ENCODE results near the gene CSHL1. TPM values are rescaled to one million over a fixed set of nuclear protein-coding genes. Genes with fewer than 3 reads are reported as not detected.
A peak's percentile ranks its signal among the peaks of the same experiment; 100 is the strongest.
"Not testable (repeated sequence)": the region's sequence is repeated elsewhere in the genome, so short reads cannot be mapped to it uniquely, and the experiment has no call there.

CSHL1 gene
- total and polyA plus RNA-seq, 7 donors: not detected

DNA sequence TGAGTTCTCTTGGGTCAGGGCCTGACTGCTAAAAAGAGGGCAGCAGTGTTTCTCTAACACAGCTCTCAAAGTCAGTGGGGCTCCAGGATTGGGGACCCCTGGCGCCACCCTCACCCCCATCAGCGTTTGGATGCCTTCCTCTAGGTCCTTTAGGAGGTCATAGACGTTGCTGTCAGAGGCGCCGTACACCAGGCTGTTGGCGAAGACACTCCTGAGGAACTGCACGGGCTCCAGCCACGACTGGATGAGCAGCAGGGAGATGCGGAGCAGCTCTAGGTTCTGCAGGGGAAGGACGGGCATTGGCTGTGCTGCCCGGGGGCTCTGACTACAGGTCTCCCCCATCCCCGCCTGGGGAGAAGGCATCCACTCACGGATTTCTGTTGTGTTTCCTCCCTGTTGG lies 6.6 kb upstream of the CSHL1 start:
- no peaks in the 10 kb centered on the region for H3K36me3 ChIP-seq
- DNase-seq: no peak
- no peak overlapping the region for H3K4me3 ChIP-seq
- H3K27me3 ChIP-seq: peaks cover 0 to 6% (median 0%) of the 10 kb centered on the region in 3 donors
- H3K4me1 ChIP-seq: no peaks in the 10 kb centered on the region
- intact Hi-C loops (cut with DNase I): loop anchor here (2.0 kb wide), 1 partner anchor 109 kb away; no protein-coding TSS in a partner anchor
- TF ChIP-seq, protein P1, sequence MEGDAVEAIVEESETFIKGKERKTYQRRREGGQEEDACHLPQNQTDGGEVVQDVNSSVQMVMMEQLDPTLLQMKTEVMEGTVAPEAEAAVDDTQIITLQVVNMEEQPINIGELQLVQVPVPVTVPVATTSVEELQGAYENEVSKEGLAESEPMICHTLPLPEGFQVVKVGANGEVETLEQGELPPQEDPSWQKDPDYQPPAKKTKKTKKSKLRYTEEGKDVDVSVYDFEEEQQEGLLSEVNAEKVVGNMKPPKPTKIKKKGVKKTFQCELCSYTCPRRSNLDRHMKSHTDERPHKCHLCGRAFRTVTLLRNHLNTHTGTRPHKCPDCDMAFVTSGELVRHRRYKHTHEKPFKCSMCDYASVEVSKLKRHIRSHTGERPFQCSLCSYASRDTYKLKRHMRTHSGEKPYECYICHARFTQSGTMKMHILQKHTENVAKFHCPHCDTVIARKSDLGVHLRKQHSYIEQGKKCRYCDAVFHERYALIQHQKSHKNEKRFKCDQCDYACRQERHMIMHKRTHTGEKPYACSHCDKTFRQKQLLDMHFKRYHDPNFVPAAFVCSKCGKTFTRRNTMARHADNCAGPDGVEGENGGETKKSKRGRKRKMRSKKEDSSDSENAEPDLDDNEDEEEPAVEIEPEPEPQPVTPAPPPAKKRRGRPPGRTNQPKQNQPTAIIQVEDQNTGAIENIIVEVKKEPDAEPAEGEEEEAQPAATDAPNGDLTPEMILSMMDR (IDR thresholded peaks at IDR 0.05): no peak
- TF ChIP-seq POLR2A (IDR thresholded peaks at IDR 0.05) (no peak), POLR2AphosphoS5 (IDR thresholded peaks at IDR 0.05) (no peak), EP300 (IDR thresholded peaks at IDR 0.05) (no peak)
- no peak overlapping the region for H3K27ac ChIP-seq
- H3K9me3 ChIP-seq: no peaks in the 10 kb centered on the region
- WGBS, 2 donors: 77 to 86% methylated on average over 13 of the region's 13 CpGs

DNA sequence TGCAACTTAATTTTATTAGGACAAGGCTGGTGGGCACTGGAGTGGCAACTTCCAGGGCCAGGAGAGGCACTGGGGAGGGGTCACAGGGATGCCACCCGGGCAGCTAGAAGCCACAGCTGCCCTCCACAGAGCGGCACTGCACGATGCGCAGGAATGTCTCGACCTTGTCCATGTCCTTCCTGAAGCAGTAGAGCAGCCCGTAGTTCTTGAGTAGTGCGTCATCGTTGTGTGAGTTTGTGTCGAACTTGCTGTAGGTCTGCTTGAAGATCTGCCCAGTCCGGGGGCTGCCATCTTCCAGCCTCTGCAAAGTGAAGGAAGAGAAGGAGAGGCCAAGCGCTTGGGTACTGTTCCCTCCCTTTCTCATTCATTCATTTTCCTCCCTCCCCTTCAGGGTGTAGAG lies 6.1 kb upstream of the CSHL1 start:
- H3K36me3 ChIP-seq; H3K27ac ChIP-seq; H3K9me3 ChIP-seq; intact Hi-C loops (cut with DNase I); H3K4me1 ChIP-seq; DNase-seq; H3K27me3 ChIP-seq; H3K4me3 ChIP-seq: not testable (repeated sequence)
- WGBS, 2 donors: 86 to 96% methylated on average over 11 of the region's 11 CpGs

DNA sequence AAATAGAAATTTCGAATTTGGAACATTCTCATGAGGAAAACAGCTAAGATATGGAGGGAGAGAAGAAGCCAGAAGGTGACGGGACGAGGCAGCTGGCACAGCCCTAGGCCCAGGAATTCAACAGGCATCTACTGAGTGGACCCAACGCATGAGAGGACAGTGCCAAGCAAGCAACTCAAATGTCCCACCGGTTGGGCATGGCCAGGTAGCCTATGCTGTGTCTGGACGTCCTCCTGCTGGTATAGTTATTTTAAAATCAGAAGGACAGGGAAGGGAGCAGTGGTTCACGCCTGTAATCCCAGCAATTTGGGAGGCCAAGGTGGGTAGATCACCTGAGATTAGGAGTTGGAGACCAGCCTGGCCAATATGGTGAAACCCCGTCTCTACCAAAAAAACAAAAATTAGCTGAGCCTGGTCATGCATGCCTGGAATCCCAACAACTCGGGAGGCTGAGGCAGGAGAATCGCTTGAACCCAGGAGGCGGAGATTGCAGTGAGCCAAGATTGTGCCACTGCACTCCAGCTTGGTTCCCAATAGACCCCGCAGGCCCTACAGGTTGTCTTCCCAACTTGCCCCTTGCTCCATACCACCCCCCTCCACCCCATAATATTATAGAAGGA lies 5.6 kb upstream of the CSHL1 start:
- Histone ChIP-seq H3K4me3 (no peak overlapping the region), H3K27me3 (peaks cover 0 to 6% (median 0%) of the 10 kb centered on the region in 3 donors), H3K9me3 (no peaks in the 10 kb centered on the region), H3K4me1 (no peaks in the 10 kb centered on the region), H3K27ac (no peak overlapping the region), H3K36me3 (no peaks in the 10 kb centered on the region)
- intact Hi-C loops (cut with DNase I): no loop called here
- no peak for DNase-seq
- TF ChIP-seq POLR2AphosphoS5 (IDR thresholded peaks at IDR 0.05) (no peak), EP300 (IDR thresholded peaks at IDR 0.05) (no peak), POLR2A (IDR thresholded peaks at IDR 0.05) (no peak)
- TF ChIP-seq, protein P1 (IDR thresholded peaks at IDR 0.05): no peak
- WGBS, 2 donors: 82 to 89% methylated on average over 12 of the region's 12 CpGs

DNA sequence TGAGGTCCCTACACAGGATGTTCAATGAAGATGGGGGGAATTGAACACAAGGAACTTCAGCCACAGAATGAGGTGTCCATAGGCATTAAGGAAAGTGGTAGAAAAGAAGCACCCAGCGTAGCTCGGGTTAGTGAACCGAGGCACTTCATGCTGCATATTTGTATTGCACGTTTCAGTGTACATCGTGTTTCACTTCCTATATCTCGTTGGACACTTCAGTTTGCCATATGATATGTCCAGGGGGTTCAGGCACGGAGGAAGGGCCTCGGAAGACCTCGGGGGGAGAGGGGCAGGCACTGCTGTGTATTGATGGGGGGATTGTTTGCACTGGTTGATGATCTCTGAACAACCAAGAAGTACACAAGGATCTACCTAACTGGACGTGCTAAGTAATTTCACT lies 4.7 kb upstream of the CSHL1 start:
- H3K27ac ChIP-seq; intact Hi-C loops (cut with DNase I); H3K4me3 ChIP-seq; H3K36me3 ChIP-seq; H3K4me1 ChIP-seq; DNase-seq; H3K9me3 ChIP-seq: not testable (repeated sequence)
- peaks cover 0 to 11% (median 0%) of the 10 kb centered on the region in 3 donors for H3K27me3 ChIP-seq
- WGBS, 2 donors: 63 to 66% methylated on average over 10 of the region's 10 CpGs

DNA sequence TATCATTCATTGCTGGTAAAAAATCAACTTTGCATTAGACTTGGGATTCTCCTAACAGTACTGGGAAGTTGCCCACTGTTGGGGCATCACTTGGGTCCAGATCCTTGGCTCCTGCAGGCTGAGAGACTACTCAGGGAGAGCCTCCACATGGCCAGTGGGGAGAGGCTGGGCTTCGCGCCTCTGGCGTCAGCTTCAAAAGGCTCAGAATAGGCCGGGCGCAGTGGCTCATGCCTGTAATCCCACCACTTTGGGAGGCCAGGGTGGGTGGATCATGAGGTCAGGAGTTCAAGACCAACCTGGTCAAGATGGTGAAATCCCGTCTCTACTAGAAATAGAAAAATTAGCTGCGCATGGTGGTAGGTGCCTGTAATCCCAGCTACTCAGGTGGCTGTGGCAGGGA lies 3.4 kb upstream of the CSHL1 start:
- Histone ChIP-seq H3K4me1 (no peaks in the 10 kb centered on the region), H3K27me3 (peaks cover 0 to 11% (median 0%) of the 10 kb centered on the region in 3 donors), H3K9me3 (no peaks in the 10 kb centered on the region), H3K36me3 (no peaks in the 10 kb centered on the region), H3K4me3 (no peak overlapping the region), H3K27ac (no peak overlapping the region)
- intact Hi-C loops (cut with DNase I): loop anchor here (5.0 kb wide), 1 partner anchor 78 kb away; no protein-coding TSS in a partner anchor
- WGBS, 2 donors: 93 to 94% methylated on average over 7 of the region's 7 CpGs
- no peak for DNase-seq
- TF ChIP-seq, protein P1 (IDR thresholded peaks at IDR 0.05): no peak
- TF ChIP-seq POLR2AphosphoS5 (IDR thresholded peaks at IDR 0.05) (no peak), EP300 (IDR thresholded peaks at IDR 0.05) (no peak), POLR2A (IDR thresholded peaks at IDR 0.05) (no peak)

DNA sequence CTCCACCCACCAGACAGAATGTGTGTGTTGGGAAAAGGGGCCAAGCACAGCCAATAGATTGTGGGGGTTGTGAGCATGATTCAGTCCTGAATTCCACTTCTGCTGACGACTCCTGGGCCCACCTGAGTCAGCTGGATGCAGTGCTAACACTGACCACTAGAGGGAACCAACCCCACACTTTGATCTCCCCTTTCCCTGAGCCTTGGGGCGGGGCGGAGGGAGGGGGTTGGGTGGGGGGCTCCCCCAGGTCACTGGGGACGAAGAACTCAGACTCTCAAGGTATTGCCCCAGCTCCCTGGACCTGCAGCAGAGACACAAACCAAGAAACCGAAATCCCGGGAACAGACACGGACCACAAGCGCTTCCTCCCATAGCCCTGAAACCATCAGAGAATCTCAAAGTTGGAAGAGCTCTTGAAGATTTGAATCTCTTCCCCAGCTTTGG lies 621 bp upstream of the CSHL1 start:
- no peak overlapping the region for H3K4me3 ChIP-seq
- H3K27ac ChIP-seq: no peak overlapping the region
- H3K27me3 ChIP-seq: peaks cover 0 to 5% (median 0%) of the 10 kb centered on the region in 3 donors
- H3K4me1 ChIP-seq: no peaks in the 10 kb centered on the region
- H3K9me3 ChIP-seq: no peaks in the 10 kb centered on the region
- WGBS, 2 donors: 44 to 50% methylated on average over 7 to 8 of the region's 8 CpGs
- no peaks in the 10 kb centered on the region for H3K36me3 ChIP-seq
- DNase-seq: no peak
- intact Hi-C loops (cut with DNase I): loop anchor here (5.0 kb wide), 1 partner anchor 81 kb away; no protein-coding TSS in a partner anchor
- TF ChIP-seq, protein P1 (IDR thresholded peaks at IDR 0.05): peak; percentile 8 to 85 (median 34)
- TF ChIP-seq EP300 (IDR thresholded peaks at IDR 0.05): no peak
- no peak for TF ChIP-seq POLR2AphosphoS5 (IDR thresholded peaks at IDR 0.05)

Measured in sigmoid colon (tissue), 7 donors.